ENCODE results near the gene SLC22A13.

The SLC22A13 gene, protein sequence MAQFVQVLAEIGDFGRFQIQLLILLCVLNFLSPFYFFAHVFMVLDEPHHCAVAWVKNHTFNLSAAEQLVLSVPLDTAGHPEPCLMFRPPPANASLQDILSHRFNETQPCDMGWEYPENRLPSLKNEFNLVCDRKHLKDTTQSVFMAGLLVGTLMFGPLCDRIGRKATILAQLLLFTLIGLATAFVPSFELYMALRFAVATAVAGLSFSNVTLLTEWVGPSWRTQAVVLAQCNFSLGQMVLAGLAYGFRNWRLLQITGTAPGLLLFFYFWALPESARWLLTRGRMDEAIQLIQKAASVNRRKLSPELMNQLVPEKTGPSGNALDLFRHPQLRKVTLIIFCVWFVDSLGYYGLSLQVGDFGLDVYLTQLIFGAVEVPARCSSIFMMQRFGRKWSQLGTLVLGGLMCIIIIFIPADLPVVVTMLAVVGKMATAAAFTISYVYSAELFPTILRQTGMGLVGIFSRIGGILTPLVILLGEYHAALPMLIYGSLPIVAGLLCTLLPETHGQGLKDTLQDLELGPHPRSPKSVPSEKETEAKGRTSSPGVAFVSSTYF

DNA sequence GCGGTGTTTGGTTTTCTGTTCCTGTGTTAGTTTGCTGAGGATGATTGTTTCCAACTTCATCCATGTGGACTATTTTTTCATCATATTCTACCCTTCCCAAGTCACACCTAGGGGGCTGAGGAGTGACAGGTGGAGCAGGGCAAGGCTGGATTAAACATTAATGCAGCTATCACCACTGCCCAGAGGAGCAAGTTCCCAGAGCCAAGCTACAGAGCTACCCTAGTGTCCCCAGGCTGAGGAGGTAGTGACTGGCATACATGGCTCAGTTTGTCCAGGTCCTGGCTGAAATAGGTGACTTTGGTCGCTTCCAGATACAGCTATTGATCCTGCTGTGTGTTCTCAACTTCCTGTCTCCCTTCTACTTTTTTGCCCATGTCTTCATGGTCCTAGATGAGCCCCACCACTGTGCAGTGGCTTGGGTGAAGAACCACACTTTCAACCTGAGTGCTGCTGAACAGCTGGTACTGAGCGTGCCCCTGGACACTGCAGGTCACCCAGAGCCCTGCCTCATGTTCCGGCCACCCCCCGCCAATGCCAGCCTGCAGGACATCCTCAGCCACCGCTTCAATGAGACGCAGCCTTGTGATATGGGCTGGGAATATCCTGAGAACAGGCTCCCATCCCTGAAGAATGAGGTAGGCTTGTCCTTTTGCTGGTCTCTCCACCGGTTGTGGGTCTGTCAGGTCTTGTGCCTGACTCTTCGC lies at the start of gene SLC22A13:
SLC22A13 (plus strand) TSS at position 209 of the 704 bp plus-strand sequence; CDS start at position 258, 49 bp downstream.
- no peak within 1 kb of the TSS for H3K27ac ChIP-seq (ENCODE audit: low read length)
- H3K27me3 ChIP-seq (ENCODE audit: low read depth, low read length): no peaks in the 10 kb centered on the region
- no peaks in the 10 kb centered on the region for H3K4me1 ChIP-seq (ENCODE audit: control insufficient read depth in 1 of 2, insufficient read depth in 2 of 2, low read length in 2 of 2)
- peaks cover 0 to 4% of the 10 kb centered on the region in 2 donors for H3K36me3 ChIP-seq (ENCODE audit: control insufficient read depth in 1 of 2, insufficient read depth in 2 of 2, low read length in 2 of 2)
- H3K4me3 ChIP-seq (ENCODE audit: low read depth in 1 of 2, low read length in 2 of 2): no peak within 1 kb of the TSS
- H3K9me3 ChIP-seq (ENCODE audit: control insufficient read depth in 1 of 2, low read length in 2 of 2): no peaks in the 10 kb centered on the region

DNA sequence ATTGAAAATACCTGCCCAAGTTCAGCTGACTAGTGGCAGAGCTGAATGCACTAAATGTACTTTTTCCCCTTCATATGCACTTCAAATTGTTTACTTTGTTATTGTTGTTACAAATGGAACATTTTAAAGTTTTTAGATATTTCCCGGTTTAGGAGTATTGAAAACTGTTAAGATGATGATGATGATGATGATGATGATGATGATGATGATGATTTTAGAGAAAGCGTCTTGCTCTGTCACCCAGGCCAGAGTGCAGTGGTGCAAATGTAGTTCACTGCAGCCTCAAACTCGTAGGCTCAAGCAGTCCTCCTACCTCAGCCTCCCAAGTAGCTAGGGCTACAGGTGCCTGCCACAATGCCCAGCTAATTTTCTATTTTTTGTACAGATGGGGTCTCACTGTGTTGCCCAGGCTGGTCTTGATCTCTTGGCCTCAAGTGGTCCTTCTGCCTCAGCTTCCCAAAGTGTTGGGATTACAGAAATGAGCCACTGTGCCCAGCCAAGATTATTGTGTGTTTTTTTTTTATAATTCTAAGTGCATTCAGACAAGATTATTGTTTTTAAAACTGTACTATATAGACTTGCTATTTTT lies 45.9 kb upstream of the SLC22A13 start:
- Histone ChIP-seq H3K4me3 (ENCODE audit: low read depth in 1 of 2, low read length in 2 of 2) (no peak overlapping the region), H3K27me3 (ENCODE audit: low read depth, low read length) (no peaks in the 10 kb centered on the region), H3K27ac (ENCODE audit: low read length) (no peak overlapping the region), H3K36me3 (ENCODE audit: control insufficient read depth in 1 of 2, insufficient read depth in 2 of 2, low read length in 2 of 2) (peaks cover 3 to 17% of the 10 kb centered on the region in 2 donors), H3K4me1 (ENCODE audit: control insufficient read depth in 1 of 2, insufficient read depth in 2 of 2, low read length in 2 of 2) (no peaks in the 10 kb centered on the region), H3K9me3 (ENCODE audit: control insufficient read depth in 1 of 2, low read length in 2 of 2) (no peaks in the 10 kb centered on the region)

DNA sequence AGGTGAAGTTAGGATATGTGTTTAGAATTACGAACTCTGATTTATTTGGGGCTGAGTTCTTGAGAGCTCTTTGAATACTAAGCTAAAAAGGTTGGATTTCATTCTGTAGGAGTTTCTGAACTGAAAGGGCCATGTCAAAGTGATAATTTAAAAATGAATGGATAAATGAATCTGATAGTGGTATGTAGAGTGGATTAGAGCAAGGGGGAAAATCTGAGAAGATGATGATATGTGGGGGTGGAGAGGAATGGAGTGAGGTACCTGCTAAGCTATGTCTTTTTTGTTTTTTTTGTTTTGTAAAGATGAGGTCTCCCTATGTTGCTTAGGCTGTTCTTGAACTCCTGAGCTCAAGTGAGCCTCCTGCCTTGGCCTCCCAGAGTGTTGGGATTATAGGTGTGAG lies 44.6 kb upstream of the SLC22A13 start:
- H3K27me3 ChIP-seq (ENCODE audit: low read depth, low read length): no peaks in the 10 kb centered on the region
- H3K4me1 ChIP-seq (ENCODE audit: control insufficient read depth in 1 of 2, insufficient read depth in 2 of 2, low read length in 2 of 2): no peaks in the 10 kb centered on the region
- no peak overlapping the region for H3K27ac ChIP-seq (ENCODE audit: low read length)
- peaks cover 3 to 22% of the 10 kb centered on the region in 2 donors for H3K36me3 ChIP-seq (ENCODE audit: control insufficient read depth in 1 of 2, insufficient read depth in 2 of 2, low read length in 2 of 2)
- H3K9me3 ChIP-seq (ENCODE audit: control insufficient read depth in 1 of 2, low read length in 2 of 2): no peaks in the 10 kb centered on the region
- H3K4me3 ChIP-seq (ENCODE audit: low read depth in 1 of 2, low read length in 2 of 2): no peak overlapping the region

DNA sequence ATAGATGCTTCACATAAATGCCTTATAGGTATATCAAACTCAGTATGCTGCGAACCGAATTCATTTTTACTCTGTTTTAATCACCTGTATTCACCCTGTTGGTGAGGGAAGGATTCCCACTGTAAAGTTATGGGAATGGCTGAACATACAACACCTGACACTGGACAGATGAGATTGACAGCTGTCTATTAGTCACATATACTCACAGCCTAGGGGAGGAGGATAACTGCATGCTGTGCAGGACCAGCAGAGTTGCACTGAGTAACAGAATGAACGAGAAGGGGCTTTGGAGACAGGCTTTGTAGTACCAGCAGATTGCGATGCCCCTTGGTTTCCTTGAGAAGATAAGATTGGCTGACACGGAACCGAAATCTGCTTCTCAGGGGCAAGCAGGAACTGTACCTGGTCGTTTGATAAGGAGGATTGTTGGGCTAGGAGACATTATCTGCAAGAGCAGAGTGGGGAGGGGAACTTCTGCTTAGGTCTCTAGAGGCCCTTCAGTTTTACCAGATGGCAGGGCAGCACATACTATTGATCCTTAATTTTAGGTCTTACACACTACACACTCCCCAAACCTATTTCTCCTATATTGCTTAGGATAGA lies 43.5 kb upstream of the SLC22A13 start:
- H3K36me3 ChIP-seq (ENCODE audit: control insufficient read depth in 1 of 2, insufficient read depth in 2 of 2, low read length in 2 of 2): peaks cover 3 to 22% of the 10 kb centered on the region in 2 donors

DNA sequence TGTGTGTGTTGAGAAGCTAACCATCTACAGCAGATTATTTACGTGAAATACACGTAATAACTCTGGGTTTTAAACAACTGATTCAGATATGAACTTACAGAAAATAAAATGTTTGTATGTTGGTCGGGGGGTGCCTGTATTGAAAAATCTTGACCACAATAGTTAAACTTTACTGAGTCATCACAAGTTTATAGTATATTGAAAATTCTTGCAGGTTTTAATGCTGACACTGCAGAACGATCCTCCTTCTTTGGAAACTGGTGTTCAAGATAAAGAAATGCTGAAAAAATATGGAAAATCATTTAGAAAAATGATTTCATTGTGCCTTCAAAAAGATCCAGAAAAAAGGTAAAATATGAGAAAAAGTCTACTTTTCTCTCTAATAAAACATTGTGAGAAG lies 41.3 kb upstream of the SLC22A13 start:
- no peaks in the 10 kb centered on the region for H3K9me3 ChIP-seq (ENCODE audit: control insufficient read depth in 1 of 2, low read length in 2 of 2)
- H3K4me1 ChIP-seq (ENCODE audit: control insufficient read depth in 1 of 2, insufficient read depth in 2 of 2, low read length in 2 of 2): no peaks in the 10 kb centered on the region
- H3K27ac ChIP-seq (ENCODE audit: low read length): no peak overlapping the region
- no peak overlapping the region for H3K4me3 ChIP-seq (ENCODE audit: low read depth in 1 of 2, low read length in 2 of 2)
- H3K36me3 ChIP-seq (ENCODE audit: control insufficient read depth in 1 of 2, insufficient read depth in 2 of 2, low read length in 2 of 2): peaks cover 10 to 29% of the 10 kb centered on the region in 2 donors
- no peaks in the 10 kb centered on the region for H3K27me3 ChIP-seq (ENCODE audit: low read depth, low read length)

More for the DNA sequence above, 43.5 kb upstream of the SLC22A13 start:
- Histone ChIP-seq H3K27ac (ENCODE audit: low read length) (no peak overlapping the region), H3K9me3 (ENCODE audit: control insufficient read depth in 1 of 2, low read length in 2 of 2) (no peaks in the 10 kb centered on the region), H3K4me3 (ENCODE audit: low read depth in 1 of 2, low read length in 2 of 2) (no peak overlapping the region), H3K27me3 (ENCODE audit: low read depth, low read length) (no peaks in the 10 kb centered on the region), H3K4me1 (ENCODE audit: control insufficient read depth in 1 of 2, insufficient read depth in 2 of 2, low read length in 2 of 2) (no peaks in the 10 kb centered on the region)

DNA sequence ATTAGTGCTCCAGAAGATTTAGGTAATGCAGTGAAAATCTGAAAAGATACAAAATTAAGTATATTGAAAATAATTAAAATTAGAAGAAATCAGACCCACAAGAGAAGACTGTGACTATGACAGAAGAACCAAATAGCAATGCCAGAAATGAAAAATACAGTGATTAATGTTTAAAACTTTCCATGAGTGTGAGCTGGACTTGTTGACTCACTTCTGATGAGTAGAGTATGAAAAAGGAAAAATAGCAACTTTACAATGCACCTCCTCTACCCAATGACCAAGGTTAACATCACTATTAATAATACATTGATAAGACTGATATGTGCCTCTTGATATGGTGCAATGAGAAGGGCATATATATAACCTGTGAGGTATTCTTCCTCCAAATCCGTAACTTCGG lies 39.3 kb upstream of the SLC22A13 start:
- Histone ChIP-seq H3K9me3 (ENCODE audit: control insufficient read depth in 1 of 2, low read length in 2 of 2) (no peaks in the 10 kb centered on the region), H3K36me3 (ENCODE audit: control insufficient read depth in 1 of 2, insufficient read depth in 2 of 2, low read length in 2 of 2) (peaks cover 19 to 38% of the 10 kb centered on the region in 2 donors)

DNA sequence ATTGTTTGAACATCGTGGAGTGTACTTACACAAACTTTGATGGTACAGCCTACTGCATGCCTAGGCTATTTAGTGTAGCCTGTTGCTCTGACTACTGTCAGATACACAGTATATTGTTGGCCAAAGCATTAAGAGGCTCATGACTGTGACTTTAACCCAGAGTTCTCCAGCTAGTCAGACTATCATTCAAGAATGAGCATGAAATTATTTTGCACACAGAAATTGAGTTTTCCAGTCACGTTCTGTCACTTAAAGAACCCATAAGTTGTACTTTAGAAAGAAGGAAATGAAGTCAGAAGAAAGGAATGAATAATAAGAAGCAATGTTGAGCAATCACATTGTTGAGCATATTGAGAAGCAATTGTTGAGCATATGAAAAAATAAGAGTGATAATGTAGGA lies 37.6 kb upstream of the SLC22A13 start:
- Histone ChIP-seq H3K4me1 (ENCODE audit: control insufficient read depth in 1 of 2, insufficient read depth in 2 of 2, low read length in 2 of 2) (no peaks in the 10 kb centered on the region), H3K9me3 (ENCODE audit: control insufficient read depth in 1 of 2, low read length in 2 of 2) (no peaks in the 10 kb centered on the region), H3K4me3 (ENCODE audit: low read depth in 1 of 2, low read length in 2 of 2) (no peak overlapping the region), H3K27me3 (ENCODE audit: low read depth, low read length) (no peaks in the 10 kb centered on the region), H3K27ac (ENCODE audit: low read length) (no peak overlapping the region), H3K36me3 (ENCODE audit: control insufficient read depth in 1 of 2, insufficient read depth in 2 of 2, low read length in 2 of 2) (peaks cover 16 to 31% of the 10 kb centered on the region in 2 donors)

More for the DNA sequence above, 39.3 kb upstream of the SLC22A13 start:
- Histone ChIP-seq H3K27ac (ENCODE audit: low read length) (no peak overlapping the region), H3K4me3 (ENCODE audit: low read depth in 1 of 2, low read length in 2 of 2) (no peak overlapping the region), H3K27me3 (ENCODE audit: low read depth, low read length) (no peaks in the 10 kb centered on the region), H3K4me1 (ENCODE audit: control insufficient read depth in 1 of 2, insufficient read depth in 2 of 2, low read length in 2 of 2) (no peaks in the 10 kb centered on the region)

DNA sequence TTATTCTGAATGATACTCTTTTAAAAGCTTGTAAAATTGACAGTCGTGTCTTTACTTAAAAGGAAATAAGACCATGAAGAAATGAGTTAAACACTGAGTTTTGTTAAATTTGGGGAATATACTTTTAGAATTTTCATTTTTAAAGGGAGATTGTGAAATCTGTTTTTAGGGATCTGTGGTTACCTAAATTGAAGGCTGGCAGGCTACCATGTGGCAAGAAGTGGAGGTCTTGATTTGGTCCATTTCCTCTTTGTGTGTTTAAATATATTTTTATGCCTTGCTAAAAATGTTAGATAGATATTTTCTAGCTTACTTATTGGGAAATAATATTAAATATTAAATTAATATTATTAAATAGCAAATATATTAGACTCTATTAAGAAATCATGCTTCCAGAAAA lies 36.6 kb upstream of the SLC22A13 start:
- no peaks in the 10 kb centered on the region for H3K4me1 ChIP-seq (ENCODE audit: control insufficient read depth in 1 of 2, insufficient read depth in 2 of 2, low read length in 2 of 2)
- H3K27me3 ChIP-seq (ENCODE audit: low read depth, low read length): no peaks in the 10 kb centered on the region
- peaks cover 16 to 31% of the 10 kb centered on the region in 2 donors for H3K36me3 ChIP-seq (ENCODE audit: control insufficient read depth in 1 of 2, insufficient read depth in 2 of 2, low read length in 2 of 2)
- H3K27ac ChIP-seq (ENCODE audit: low read length): no peak overlapping the region
- no peak overlapping the region for H3K4me3 ChIP-seq (ENCODE audit: low read depth in 1 of 2, low read length in 2 of 2)
- H3K9me3 ChIP-seq (ENCODE audit: control insufficient read depth in 1 of 2, low read length in 2 of 2): no peaks in the 10 kb centered on the region

DNA sequence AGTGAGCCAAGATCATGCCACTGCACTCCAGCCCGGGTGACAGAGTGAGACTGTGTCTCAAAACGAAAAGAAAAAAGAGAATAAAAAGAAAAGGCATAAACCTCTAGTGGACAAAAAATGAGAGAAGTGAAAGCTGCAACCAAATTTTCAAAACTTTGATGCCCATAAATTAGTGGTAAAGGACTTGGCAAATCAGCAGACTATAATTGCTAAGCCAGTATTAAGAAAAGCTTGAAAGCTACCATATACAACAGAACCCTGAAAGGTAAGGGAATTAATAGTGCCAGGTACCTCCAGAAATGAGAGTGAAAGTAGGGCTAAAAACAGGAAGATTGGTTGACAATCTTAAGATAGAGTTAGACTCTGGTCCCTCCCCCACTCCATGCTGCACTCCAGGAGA lies 32.9 kb upstream of the SLC22A13 start:
- Histone ChIP-seq H3K36me3 (ENCODE audit: control insufficient read depth in 1 of 2, insufficient read depth in 2 of 2, low read length in 2 of 2) (peaks cover 32 to 54% of the 10 kb centered on the region in 2 donors), H3K4me1 (ENCODE audit: control insufficient read depth in 1 of 2, insufficient read depth in 2 of 2, low read length in 2 of 2) (no peaks in the 10 kb centered on the region), H3K27me3 (ENCODE audit: low read depth, low read length) (no peaks in the 10 kb centered on the region), H3K9me3 (ENCODE audit: control insufficient read depth in 1 of 2, low read length in 2 of 2) (peaks cover 4 to 7% of the 10 kb centered on the region in 2 donors), H3K4me3 (ENCODE audit: low read depth in 1 of 2, low read length in 2 of 2) (no peak overlapping the region), H3K27ac (ENCODE audit: low read length) (no peak overlapping the region)

DNA sequence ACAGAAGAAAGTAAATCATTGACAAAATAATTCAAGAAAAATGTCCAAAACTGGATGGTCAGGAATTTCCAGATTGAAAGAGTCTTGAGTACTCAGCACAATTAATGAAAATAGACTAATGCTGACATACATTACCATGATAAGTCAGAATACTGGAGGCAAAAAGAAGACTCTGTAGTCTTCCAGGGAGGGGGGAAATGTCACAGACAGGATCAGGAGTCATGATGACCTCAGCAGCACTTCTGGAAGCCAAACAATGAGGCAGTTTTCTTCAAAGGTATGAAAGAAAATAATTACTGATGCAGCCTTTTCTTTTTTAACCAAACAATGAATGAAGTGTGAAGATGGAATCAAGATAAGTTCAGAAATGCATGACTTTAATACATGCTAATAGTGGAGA lies 30.1 kb upstream of the SLC22A13 start:
- Histone ChIP-seq H3K4me3 (ENCODE audit: low read depth in 1 of 2, low read length in 2 of 2) (no peak overlapping the region), H3K9me3 (ENCODE audit: control insufficient read depth in 1 of 2, low read length in 2 of 2) (peaks cover 7 to 16% of the 10 kb centered on the region in 2 donors), H3K4me1 (ENCODE audit: control insufficient read depth in 1 of 2, insufficient read depth in 2 of 2, low read length in 2 of 2) (no peaks in the 10 kb centered on the region), H3K36me3 (ENCODE audit: control insufficient read depth in 1 of 2, insufficient read depth in 2 of 2, low read length in 2 of 2) (peaks cover 32 to 54% of the 10 kb centered on the region in 2 donors), H3K27ac (ENCODE audit: low read length) (no peak overlapping the region), H3K27me3 (ENCODE audit: low read depth, low read length) (no peaks in the 10 kb centered on the region)
